ENCODE measurements around the gene EPHA3.

- TF ChIP-seq, protein P1, sequence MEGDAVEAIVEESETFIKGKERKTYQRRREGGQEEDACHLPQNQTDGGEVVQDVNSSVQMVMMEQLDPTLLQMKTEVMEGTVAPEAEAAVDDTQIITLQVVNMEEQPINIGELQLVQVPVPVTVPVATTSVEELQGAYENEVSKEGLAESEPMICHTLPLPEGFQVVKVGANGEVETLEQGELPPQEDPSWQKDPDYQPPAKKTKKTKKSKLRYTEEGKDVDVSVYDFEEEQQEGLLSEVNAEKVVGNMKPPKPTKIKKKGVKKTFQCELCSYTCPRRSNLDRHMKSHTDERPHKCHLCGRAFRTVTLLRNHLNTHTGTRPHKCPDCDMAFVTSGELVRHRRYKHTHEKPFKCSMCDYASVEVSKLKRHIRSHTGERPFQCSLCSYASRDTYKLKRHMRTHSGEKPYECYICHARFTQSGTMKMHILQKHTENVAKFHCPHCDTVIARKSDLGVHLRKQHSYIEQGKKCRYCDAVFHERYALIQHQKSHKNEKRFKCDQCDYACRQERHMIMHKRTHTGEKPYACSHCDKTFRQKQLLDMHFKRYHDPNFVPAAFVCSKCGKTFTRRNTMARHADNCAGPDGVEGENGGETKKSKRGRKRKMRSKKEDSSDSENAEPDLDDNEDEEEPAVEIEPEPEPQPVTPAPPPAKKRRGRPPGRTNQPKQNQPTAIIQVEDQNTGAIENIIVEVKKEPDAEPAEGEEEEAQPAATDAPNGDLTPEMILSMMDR (IDR thresholded peaks at IDR 0.05): no peak
- TF ChIP-seq POLR2A (IDR thresholded peaks at IDR 0.05): no peak
These were observed 109.8 kb downstream of the EPHA3 start for GRCh38 chr3:89217148-89217685.

All from prostate gland (tissue), 2 donors.